ENCODE data around the gene FIGNL2.
A peak's percentile ranks its signal among the peaks of the same experiment; 100 is the strongest.
"Not testable (repeated sequence)": the region's sequence is repeated elsewhere in the genome, so short reads cannot be mapped to it uniquely, and the experiment has no call there.

FIGNL2 gene

GRCh38 chr12:51832354-51833107 lies 16.0 kb downstream of the FIGNL2 start:
- no peak for DNase-seq

GRCh38 chr12:51831817-51832216 lies 16.7 kb downstream of the FIGNL2 start:
- DNase-seq: not testable (repeated sequence)

- DNase-seq: no peak
Measured at GRCh38 chr12:51829641-51830040, 18.9 kb downstream of the FIGNL2 start.

- DNase-seq: no peak
Measured at GRCh38 chr12:51829011-51829481, 19.5 kb downstream of the FIGNL2 start.

- DNase-seq: peak; percentile 37 to 49
Measured at GRCh38 chr12:51827925-51828818, 20.3 kb downstream of the FIGNL2 start.

- DNase-seq: no peak
Measured at GRCh38 chr12:51826881-51827280, 21.6 kb downstream of the FIGNL2 start.

GRCh38 chr12:51825216-51825615 lies 23.3 kb downstream of the FIGNL2 start:
- DNase-seq: no peak

GRCh38 chr12:51823875-51824565 lies 24.5 kb downstream of the FIGNL2 start:
- DNase-seq: no peak

- no peak for DNase-seq
Measured at GRCh38 chr12:51822956-51823355, 25.6 kb downstream of the FIGNL2 start.

GRCh38 chr12:51822261-51822616 lies 26.3 kb downstream of the FIGNL2 start:
- DNase-seq: no peak

- peak; percentile 18 to 48 for DNase-seq
Measured at GRCh38 chr12:51821440-51822260, 26.9 kb downstream of the FIGNL2 start.

- peak; percentile 77 to 80 for DNase-seq
Measured at GRCh38 chr12:51820526-51821439, 27.7 kb downstream of the FIGNL2 start.

GRCh38 chr12:51819736-51820525 lies 28.6 kb downstream of the FIGNL2 start:
- peak in 1 of 2 experiments; percentile 10 for DNase-seq

- no peak for DNase-seq
Measured at GRCh38 chr12:51818566-51819300, 29.8 kb downstream of the FIGNL2 start.

- no peak for DNase-seq
Measured at GRCh38 chr12:51818086-51818485, 30.4 kb downstream of the FIGNL2 start.

- no peak for DNase-seq
Measured at GRCh38 chr12:51817027-51817953, 31.2 kb downstream of the FIGNL2 start.

- no peak for DNase-seq
Measured at GRCh38 chr12:51815571-51815970, 32.9 kb downstream of the FIGNL2 start.

- DNase-seq: peak; percentile 44 to 48
Measured at GRCh38 chr12:51814311-51815088, 34.0 kb downstream of the FIGNL2 start.

All from activated CD4-positive, alpha-beta T cell treated with anti-CD3 and anti-CD28 coated beads, Interleukin-2, amount 50 U/mL, for 4 hours (primary cell).